ENCODE measurements around the gene DENND1A. TPM values are rescaled to one million over a fixed set of nuclear protein-coding genes. Genes with fewer than 3 reads are reported as not detected.

Gene DENND1A
- total RNA-seq, 1 experiment from 2014 or later = 19.7 TPM

- DNase-seq (ENCODE audit: low read depth, low spot score) (no peak), ATAC-seq (no peak)
- in situ Hi-C loops (cut with HindIII; ENCODE audit: low pct_unique_long_range_greater_than_20kb, low sequenced_read_pairs) = no loop called here
- Histone ChIP-seq H3K27me3 (ENCODE audit: control insufficient read depth, insufficient read depth, low read length) (no peaks in the 10 kb centered on the region), H3K4me3 (ENCODE audit: low read depth in 2 of 2, low read length in 2 of 2) (no peak overlapping the region), H3K27ac (ENCODE audit: low read length) (no peak overlapping the region), H3K36me3 (ENCODE audit: control insufficient read depth, insufficient read depth, low read length) (no peaks in the 10 kb centered on the region), H3K9me3 (ENCODE audit: control insufficient read depth, insufficient read depth, low read depth, low read length) (no peaks in the 10 kb centered on the region), H3K4me1 (ENCODE audit: control insufficient read depth, insufficient read depth, low read length) (no peaks in the 10 kb centered on the region)
- BruUV-seq (replicated peaks) = no TSS peak
- CTCF ChIA-PET = no interaction called here
- no peak for TF ChIP-seq SIN3A (IDR thresholded peaks at IDR 0.05; ENCODE audit: borderline replicate concordance, insufficient read depth, low read depth, low read length)
- TF ChIP-seq CTCF (IDR thresholded peaks at IDR 0.05) = no peak
- TF ChIP-seq POLR2AphosphoS5 (IDR thresholded peaks at IDR 0.05; ENCODE audit: low read depth, low read length) = no peak
- no peak for TF ChIP-seq TCF7L2 (IDR thresholded peaks at IDR 0.05; ENCODE audit: low read depth, low read length)
- TF ChIP-seq REST (IDR thresholded peaks at IDR 0.05; ENCODE audit: insufficient read depth in 1 of 2, low read depth in 2 of 2, low read length in 1 of 2) = no peak
- POLR2A ChIA-PET = no interaction called here
- intact Hi-C loops (cut with micrococcal nuclease; ENCODE audit: unreplicated experiment) = no loop called here
These were observed 340.3 kb downstream of the DENND1A start for GRCh38 chr9:123589361-123590239.

- Histone ChIP-seq H3K4me3 (ENCODE audit: low read depth in 2 of 2, low read length in 2 of 2) (no peak overlapping the region), H3K4me1 (ENCODE audit: control insufficient read depth, insufficient read depth, low read length) (no peaks in the 10 kb centered on the region), H3K36me3 (ENCODE audit: control insufficient read depth, insufficient read depth, low read length) (no peaks in the 10 kb centered on the region), H3K27ac (ENCODE audit: low read length) (no peak overlapping the region), H3K9me3 (ENCODE audit: control insufficient read depth, insufficient read depth, low read depth, low read length) (no peaks in the 10 kb centered on the region), H3K27me3 (ENCODE audit: control insufficient read depth, insufficient read depth, low read length) (no peaks in the 10 kb centered on the region)
- DNase-seq (ENCODE audit: low read depth, low spot score) (no peak), ATAC-seq (no peak)
- intact Hi-C loops (cut with micrococcal nuclease; ENCODE audit: unreplicated experiment) (no loop called here), in situ Hi-C loops (cut with HindIII; ENCODE audit: low pct_unique_long_range_greater_than_20kb, low sequenced_read_pairs) (no loop called here)
- ChIA-PET POLR2A (no interaction called here), CTCF (no interaction called here)
- BruUV-seq (replicated peaks) = no TSS peak
- TF ChIP-seq SIN3A (IDR thresholded peaks at IDR 0.05; ENCODE audit: borderline replicate concordance, insufficient read depth, low read depth, low read length) = no peak
- TF ChIP-seq CTCF (IDR thresholded peaks at IDR 0.05) = no peak
- TF ChIP-seq TCF7L2 (IDR thresholded peaks at IDR 0.05; ENCODE audit: low read depth, low read length) = no peak
- no peak for TF ChIP-seq REST (IDR thresholded peaks at IDR 0.05; ENCODE audit: insufficient read depth in 1 of 2, low read depth in 2 of 2, low read length in 1 of 2)
- TF ChIP-seq POLR2AphosphoS5 (IDR thresholded peaks at IDR 0.05; ENCODE audit: low read depth, low read length) = no peak
These were observed 343.7 kb downstream of the DENND1A start for GRCh38 chr9:123586275-123586674.
